ENCODE results near the gene WDSUB1.

DNA sequence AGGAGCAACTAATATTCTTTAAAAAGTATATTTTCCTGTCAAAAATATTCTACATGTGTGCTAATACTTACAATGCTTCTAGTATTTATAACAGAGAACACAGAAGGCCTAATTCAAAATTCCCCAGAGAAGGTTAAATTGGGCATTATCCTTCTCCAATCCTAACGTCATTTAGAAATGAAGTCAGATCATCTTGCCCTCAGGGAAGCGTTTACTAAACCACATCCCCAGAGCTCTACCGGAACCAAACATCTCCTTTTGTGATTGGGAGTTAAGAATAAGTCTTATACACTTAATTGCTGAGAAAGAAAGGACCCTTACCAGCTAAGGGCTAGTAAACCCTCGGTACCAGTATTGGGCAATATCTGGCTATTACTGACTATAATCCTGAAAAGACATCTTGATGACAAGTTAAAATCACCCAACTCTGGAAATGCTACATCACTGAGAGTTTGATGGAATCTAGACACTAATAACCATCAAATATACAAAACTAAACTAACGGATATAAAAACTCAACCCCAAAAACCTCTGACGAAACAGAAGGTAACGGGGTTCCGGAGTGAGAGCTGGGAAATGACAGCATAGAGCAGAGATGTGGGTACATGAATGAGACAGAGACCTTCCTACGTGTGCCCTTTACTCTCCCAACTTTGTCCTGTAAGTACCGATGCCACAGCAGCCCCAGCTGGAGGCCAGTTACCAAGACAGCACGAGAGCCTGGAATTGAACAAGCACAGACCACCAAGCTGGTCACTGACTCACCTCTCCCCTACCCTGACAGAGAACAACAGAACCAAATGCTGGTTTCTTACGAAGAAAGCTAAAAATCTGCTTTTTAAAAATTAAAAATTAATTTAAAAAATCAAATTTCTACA, 35.0 kb downstream of the WDSUB1 start:
- TF ChIP-seq GATA3 (IDR thresholded peaks at IDR 0.05; ENCODE audit: low read depth, low read length) (no peak), GATA2 (IDR thresholded peaks at IDR 0.05; ENCODE audit: low read depth, low read length) (no peak)
